HG02678 (cell line): ENCODE measurements around the gene ZBP1.

Experiments
- ATAC-seq: cut with Tn5 transposase; IDR thresholded peaks from one replicate; pipeline ENCODE4 v1.9.1; 2021; ENCODE audit warnings: mild to moderate bottlenecking, moderate library complexity; ENCODE audit not compliant: unreplicated experiment

Gene ZBP1

DNA sequence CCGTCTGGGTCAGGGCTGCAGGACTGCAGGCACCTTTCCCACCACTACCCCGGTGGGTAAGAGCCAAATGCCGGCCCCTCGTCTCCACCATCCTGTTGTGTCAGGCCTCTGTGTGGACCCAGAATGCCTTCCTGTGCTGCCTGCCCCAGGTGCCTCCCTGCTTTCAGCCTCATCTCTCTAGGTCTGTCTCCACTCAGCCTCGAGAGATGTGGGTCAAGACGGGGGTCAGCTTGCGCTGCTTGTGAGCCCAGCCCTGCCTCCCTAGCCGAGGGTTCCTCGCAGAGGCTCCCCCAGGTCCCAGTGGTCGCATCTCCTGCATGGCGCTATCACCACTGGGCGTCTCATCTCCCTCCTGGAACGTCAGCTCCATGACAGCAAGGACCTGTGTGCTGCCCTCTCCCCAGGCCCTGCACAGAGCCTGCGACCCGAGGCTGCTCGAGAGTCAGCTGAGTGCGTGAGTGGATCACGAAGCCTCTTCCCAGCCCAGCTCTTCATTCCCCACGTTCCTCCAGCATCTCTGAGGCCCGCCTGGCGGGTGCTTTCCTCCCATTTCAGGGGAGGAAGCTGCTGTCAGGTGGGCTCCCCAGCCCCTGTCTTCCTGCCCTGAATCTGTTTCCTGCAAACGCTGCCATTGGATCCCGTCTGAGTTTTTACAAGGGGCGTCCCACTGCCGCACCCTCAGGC is 38.7 kb upstream of the ZBP1 start:
- ATAC-seq, result no peak

DNA sequence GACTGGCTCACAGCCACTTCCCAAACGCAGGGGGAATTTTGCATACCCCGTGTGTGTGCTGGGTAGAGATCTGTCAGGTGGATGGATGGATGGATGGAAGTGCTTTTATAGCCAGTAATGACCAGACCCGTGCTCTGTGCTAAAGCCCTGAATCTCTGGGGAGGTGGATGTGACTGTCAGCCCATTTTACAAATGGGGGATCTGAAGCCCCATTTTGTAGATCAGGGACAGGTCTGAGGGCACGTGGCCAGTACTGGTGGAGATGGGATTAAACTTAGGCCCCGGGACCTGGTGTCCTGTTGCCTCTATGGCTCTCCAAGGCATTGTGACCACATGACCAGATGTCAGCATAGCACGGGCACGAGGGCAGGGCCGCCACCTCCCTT is 38.2 kb upstream of the ZBP1 start:
- no peak for ATAC-seq

DNA sequence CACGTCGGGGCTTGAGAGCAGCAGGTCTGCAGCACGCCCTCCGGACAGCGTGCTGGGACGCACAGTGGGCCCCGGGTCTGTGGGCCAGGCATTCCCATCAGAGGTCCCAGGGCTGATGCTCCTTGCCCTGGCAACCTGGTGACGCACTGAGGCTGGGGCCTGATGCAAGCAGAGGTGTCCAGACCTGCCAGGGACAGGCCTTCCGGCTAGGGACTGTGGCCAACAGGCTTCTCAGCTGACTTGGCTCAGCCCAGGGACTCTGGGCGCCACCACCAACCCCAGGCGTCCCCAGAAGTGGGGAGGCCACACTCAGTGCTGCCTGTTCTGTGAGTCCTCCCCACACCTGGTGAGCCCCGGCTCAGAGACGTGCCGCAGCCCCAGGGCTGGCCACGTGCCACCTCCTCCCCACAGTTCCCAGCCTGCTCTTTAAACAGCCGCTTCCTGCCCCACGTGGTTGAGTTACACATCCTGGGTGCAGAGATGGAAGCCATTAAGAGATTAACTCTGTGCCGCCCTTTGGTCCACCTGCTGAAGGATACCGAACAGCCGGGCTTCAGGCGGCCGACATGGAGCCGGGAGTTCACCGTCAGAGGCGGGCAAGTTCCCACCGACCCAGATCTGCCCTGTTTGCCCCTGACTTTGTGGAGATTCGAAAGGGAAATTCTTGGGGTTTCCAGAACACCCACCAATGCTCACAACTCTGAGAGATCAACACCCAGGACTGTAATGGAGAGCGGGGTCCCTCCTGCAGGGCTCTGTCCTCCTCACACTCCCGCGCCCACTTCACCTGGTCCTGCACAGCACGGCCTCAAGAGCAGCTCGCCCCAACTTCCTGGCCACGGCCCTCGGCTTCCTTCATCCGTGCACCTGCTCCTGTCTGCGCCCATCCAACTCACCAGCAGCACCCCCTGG is 37.6 kb upstream of the ZBP1 start:
- no peak for ATAC-seq

DNA sequence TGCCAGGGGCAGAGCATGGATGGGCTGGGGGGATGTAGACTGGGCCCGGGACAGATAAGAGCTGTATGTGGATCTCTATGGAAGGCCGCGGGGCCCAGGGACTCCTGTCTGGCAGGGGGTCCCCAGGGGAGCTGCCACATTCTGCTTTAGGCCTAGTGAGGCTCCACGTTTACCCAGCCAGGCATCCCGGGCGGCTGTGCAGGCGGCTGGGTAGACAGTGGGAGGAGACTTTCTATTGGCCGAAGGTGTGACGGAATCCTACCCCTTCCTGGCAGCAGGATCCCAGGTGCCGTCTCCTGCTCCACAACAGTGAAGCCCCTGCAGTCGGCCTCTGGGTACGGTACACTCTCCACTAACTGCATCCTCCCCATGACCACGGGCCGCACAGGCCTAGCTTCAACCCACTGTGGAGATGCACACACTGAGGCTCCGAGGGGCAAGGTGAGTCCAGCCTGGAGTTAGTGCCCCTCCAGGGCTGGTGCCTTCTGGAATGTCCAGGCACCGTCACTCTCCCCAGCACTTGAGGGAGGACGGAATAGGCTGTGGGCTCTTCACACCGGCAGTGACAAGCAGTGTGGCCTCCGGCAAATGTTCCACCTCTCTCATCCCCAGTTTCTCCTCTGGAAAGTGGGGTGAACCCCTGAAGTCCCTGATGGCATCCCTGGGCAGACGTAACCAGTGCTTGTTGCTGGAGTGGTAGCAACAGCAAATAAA is 36.8 kb upstream of the ZBP1 start:
- no peak for ATAC-seq

DNA sequence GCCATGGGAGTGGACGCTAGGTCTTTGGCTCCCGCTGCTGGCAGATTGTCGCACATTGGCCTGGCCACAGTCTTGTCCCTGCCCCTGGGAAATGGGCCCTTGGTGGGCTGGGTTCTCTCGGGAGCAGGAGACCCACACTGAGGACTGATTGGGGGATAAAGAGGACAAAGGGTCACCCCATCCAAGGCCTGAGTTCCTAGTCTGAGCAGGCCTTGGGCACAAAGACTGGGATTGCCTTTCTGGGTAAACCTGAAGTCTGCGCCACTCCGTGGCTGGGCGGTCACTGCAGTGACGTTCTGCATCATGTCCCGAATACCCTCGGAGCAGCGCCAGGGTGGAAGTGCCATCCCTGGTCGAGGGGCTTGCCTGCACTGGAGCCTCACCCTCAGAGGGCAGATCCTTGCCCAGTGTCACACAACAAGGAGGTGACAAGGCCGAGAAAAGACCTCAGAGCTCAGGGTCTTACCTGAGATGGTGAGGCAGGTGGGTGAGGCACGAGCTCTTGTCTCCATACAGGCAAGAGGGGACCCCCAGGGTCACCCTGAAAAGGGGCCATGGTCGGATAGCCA is 36.1 kb upstream of the ZBP1 start:
- no peak for ATAC-seq

DNA sequence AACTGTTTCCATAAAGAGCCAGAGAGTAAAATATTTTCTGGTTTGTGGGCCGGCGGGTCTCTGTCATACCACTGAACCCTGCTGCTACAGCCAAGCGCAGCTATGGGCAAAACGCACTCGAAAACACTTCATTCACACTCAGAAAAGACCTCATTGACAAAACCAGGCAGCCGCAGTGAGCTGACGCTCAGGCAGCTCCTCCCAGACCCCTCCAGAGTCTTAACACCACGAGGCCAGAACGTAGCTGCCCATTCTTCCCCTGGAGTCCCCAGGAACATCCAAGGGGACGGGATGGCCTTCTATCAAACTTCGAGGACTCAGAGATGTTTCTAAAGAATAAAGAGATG is 35.6 kb upstream of the ZBP1 start:
- ATAC-seq, result no peak

DNA sequence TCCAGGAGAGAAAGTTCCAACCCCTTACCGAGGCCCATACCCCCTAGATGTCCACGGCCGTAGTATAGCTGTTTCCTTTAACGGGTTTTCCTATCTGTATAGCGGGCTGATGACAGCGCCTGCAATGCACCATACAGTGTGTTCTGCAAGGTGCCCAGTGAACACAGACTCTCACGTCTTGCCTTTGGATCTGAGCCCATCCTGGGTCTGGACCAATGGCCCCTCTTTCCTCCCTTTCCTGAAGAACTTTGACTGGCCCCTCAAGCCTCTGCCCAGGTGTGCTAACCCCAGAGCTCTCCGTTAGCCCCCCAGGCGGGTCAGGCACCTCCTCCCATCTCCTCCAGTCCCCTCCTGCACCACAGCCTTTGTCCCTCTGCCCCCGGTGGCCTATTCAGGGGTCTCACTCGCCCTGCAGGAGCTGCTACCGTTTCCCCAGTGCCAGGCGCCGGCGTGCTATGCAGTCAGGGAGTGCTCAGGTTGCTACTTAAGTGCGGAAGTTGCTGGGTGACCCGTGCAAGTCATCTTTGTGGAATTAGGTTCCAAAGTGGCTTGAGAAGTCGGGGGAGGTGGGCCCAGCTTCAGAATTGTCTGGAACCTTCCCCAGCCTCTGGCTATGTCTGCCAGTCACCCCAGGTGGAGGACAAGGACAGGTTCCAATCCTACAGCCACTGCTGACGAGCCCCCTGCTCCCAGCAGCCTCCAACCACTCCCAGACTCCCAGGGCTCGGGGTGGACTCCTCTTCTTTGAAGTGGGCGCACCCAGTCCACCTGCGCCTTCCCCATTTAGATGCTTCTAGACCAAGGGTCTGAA is 35.0 kb upstream of the ZBP1 start:
- no peak for ATAC-seq

DNA sequence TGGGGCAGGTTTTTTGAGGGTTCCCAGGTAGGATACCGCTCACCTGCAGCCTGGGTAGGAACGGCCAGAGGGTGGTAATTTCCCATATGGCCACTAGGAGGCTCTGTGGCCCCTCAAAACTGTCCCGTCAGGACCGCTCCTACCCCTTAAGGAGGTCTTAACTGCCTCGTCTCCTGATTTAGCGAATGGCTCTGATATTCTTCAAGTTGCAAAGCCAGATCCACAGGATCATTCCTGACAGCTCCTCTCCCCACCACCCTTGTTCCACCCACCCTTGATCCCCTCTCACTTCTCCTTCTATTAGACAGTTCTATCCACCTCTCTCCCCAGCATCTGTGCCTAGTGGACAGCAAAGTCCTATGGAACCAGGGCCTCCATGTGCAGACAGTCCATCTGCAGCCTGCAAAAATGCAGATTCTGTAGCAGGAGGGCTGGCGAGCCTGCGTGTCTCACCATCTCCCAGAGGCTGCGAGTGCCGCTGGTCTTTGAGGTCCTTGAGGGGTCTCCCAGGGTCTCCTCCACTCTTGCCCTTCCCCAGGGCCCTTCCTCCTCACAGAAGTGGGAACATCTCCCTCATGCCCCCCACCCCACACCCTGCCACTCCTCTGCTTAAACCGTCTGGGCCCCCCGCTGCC is 34.3 kb upstream of the ZBP1 start:
- ATAC-seq, result peak; percentile 54

DNA sequence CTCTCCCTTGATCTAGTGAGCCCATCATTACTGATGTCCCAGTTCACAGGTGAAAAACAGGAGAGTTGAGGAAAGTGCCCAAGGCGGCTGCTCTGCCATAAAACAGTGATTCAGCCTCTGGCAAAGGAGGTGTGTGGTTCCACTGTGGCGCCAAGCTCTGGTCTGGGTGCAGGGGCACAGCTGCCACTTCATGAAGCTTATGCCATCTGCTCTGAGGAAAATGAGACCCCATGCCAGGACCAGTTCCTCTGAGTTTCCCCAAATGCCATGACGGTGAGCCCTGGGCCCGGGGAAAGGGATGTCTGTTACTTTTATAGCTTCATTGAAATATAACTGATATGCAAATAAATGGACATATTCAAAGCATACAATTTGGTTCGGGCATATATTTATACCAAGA is 33.7 kb upstream of the ZBP1 start:
- ATAC-seq, result no peak

DNA sequence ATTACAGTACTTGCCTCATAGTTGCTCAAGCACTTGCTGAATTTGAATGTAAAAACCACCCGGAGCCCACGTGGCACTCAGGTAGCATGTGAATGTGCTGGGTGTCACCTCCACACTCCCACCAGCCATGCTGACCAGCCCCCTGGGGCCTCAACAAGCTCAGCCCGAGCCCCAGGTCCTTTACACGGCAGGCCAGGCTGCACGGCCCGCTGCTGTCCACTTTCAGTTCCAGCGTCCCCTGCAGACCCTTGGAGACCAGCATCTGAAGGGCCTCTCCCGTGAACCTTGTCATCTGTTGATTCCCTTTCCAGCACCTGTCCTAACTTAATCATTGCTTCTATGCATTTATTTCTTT is 33.3 kb upstream of the ZBP1 start:
- no peak for ATAC-seq

DNA sequence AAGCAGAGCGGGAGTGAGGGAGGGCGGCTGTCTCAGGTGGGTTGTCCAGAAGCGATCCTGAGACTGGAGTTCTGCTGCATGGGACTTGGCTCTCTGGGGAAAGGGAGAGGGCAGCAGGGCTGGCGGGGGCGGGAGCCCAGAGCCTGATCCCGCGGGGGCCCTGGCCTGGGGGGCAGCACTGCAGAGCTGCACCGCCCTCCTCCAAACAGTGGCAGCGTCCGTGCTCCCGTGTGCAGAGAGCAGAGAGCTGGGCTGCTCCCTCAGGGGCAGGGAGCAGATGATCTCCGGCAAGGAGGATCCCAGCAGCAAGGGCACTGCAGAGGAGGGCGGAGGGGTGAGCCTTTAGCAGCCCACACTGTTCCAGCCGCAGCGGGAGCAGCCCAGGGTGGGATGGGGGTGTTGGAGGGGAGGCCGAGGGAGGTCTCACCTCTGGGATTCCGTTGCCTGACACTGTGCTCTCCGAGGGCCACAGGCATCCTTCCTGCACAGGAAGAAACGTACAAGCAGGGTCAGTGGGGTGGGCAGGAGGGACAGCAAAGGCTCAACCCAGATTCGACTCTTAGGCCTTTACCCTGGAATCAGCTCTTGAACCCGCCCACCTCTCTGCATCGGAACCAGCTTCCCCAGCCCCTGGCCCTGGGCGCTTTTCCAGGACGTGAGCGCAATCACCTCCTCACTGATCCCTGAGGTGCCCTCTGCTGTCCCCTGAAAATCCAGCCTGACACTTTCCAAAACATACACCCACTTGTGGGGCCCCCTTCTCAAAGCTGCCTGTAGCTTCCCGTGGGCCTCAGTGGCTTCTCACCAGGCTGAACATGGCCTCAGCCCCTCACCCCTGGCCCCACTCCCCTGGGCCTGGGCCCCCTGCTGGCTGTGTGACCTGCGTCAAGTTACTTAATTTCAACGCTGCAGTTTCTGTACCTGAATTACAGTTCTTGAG is 32.6 kb upstream of the ZBP1 start:
- ATAC-seq, result no peak

DNA sequence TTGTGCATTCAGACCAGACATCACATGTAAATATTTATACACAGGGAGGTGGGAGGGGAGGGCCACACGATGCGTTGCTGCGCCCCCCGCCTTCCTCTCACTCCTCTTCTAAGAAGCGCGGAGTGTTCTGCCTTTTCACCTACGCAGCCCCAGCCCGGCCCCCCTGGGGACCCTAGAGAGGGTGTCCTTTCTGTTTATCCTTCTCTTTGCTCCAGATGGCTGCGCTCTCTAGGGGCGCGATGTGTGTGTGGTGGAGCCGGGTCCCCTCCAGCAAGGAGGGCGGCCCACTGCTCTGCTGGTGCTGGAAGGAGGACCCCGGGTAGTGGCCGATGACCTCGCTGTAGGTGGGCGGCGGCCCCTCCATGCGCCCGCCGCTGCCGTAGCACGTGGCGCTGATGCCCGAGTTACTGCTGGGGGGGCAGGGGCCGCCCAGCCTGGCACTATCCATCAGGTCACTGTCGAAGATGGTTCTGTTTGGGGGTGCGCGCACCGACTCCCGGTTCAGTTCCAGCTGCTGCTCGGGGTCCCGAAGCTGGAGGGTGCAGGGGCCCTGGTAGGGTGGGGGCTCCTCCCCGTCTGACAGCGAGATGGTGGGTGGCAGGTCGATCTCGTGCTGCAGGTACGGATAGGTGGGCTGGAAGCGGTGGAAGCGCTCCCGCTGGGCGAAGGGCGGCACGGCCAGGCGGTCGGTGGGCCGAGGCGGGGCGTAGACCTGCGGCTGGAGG is 31.8 kb upstream of the ZBP1 start:
- ATAC-seq, result no peak

DNA sequence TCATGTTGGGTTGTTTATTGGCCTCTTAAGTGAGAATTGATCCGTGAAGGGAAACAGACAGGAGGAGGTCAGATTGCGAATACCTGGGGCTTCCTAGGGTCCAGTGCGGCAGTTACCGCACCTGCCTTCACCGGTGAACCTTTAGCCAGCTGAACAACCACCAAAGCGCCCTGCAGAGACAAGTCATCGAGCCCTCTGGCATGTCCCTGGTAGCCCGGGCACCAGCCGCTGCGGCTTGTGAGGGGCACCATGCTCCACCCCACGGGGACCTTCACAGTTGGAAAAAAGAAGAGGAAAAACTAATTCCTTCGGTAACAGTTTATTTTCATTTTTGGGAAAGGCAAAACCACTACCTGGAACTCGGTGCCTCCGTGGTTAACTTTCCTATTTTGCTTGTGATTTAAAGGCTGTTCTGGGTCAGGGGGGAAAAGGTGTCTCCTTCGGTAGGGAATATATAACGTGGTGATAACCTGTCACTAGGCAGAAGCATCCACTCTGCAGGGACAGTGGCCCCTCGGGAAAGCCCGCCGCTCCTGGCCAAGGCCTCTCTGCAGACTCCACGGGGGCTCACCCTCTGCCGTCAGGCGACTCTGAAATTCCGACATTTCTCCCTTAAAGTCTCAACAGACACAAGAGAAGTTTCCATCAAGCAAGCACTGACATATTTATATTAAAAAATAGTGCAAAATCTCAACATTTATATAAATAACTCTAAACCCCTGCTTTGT is 30.7 kb upstream of the ZBP1 start:
- ATAC-seq, result no peak

DNA sequence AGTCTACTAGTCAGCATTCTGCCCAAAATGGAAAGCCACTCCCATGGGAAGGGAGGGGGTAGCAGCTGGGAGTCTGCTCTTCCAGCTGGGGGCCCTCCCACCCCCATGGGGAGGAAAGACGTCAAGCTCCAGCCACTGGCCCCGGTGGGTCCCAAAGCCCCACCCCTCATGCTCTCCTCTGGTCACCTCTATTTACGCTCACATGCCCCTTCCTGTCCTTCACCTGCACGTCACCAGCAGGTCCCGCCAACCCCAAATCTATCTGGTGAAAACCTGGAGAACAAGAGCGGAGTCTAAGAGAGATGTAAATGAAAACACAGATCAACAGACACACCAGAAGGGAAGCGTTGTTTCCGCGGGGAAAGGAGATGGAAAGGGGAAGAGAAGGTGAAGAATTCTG is 30.0 kb upstream of the ZBP1 start:
- no peak for ATAC-seq

DNA sequence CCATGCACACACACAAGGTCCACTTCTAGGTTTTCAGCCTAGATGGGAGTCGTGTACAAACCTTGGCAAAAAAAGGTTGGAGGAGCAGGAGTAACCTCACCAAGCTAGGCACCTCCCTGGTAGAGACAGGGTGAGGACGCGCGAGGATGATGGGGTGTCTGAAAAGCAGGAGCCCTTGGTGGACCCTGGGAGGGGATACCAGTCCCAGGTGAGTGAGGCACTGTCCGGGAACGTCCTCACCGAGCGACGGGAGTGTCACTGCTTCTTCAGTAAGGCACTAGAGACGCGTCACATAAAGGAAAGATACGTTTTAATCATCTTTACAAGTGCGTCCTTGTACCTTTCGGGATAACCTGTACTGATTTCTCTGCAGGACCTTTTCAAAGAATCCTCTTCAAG is 29.4 kb upstream of the ZBP1 start:
- ATAC-seq, result no peak

DNA sequence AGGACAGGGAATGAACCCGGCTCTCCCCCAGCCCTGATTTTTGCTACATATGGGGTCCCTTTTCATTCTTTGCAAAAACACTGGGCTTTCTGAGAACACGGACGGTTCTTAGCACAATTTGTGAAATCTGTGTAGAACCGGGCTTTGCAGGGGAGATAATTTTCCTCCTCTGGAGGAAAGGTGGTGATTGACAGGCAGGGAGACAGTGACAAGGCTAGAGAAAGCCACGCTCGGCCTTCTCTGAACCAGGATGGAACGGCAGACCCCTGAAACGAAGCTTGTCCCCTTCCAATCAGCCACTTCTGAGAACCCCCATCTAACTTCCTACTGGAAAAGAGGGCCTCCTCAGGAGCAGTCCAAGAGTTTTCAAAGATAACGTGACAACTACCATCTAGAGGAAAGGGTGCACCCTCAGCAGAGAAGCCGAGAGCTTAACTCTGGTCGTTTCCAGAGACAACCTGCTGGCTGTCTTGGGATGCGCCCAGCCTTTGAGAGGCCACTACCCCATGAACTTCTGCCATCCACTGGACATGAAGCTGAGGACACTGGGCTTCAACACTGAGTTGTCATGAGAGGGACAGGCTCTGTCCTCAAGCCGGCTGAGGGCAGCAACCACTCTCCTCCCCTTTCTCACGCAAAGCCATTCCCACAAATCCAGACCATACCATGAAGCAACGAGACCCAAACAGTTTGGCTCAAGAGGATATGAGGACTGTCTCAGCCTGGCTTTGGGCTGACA is 28.8 kb upstream of the ZBP1 start:
- ATAC-seq, result no peak
